Measurements from ENCODE around the gene KRT27. TPM values are rescaled to one million over a fixed set of nuclear protein-coding genes. Genes with fewer than 3 reads are reported as not detected.

KRT27 gene
- total RNA-seq, 1 experiment from 2014 or later = not detected

- no TSS peak for BruUV-seq (replicated peaks)
- no peaks in the 10 kb centered on the region for H3K36me3 ChIP-seq (ENCODE audit: low read depth, low read length)
- no peaks in the 10 kb centered on the region for H4K20me1 ChIP-seq (ENCODE audit: low read length)
- intact Hi-C loops (cut with micrococcal nuclease) = no loop called here
- H3K4me1 ChIP-seq (ENCODE audit: insufficient read depth, low read length) = peaks cover 10% of the 10 kb centered on the region; the same call in 1 of the 2 replicates
- ChIA-PET POLR2A (ENCODE audit: unreplicated experiment) (no interaction called here), CTCF (no interaction called here)
- H3K27me3 ChIP-seq (ENCODE audit: low read length) = no peaks in the 10 kb centered on the region
- DNase-seq (peak; percentile 52), ATAC-seq (peak; percentile 56)
- TF ChIP-seq EZH2phosphoT487 (IDR thresholded peaks at IDR 0.05; ENCODE audit: borderline replicate concordance, low read length) (no peak), CTCF (conservative IDR thresholded peaks at IDR 0.05; ENCODE audit: low read depth, low read length) (no peak), EZH2 (IDR thresholded peaks at IDR 0.05; ENCODE audit: low read length, unreplicated experiment) (no peak)
- 0 out of 2 replicates have a peak overlapping the region, but pooled peaks have one; percentile 50 for H2AFZ ChIP-seq (ENCODE audit: low read length)
- no peaks in the 10 kb centered on the region for H3F3A ChIP-seq (ENCODE audit: low read length, unreplicated experiment)
- H3K27ac ChIP-seq (ENCODE audit: low read length) = 0 out of 2 replicates have a peak overlapping the region, but pooled peaks have one; percentile 3
- no peak overlapping the region for H3K9ac ChIP-seq (ENCODE audit: low read length)
- no peaks in the 10 kb centered on the region for H3K79me2 ChIP-seq (ENCODE audit: low read length)
- H3K4me3 ChIP-seq (ENCODE audit: low read length) = no peak overlapping the region
- no peaks in the 10 kb centered on the region for H3K9me3 ChIP-seq (ENCODE audit: low read length)
- H3K4me2 ChIP-seq (ENCODE audit: low read length) = 0 out of 2 replicates have a peak overlapping the region, but pooled peaks have one; percentile 31
- H3K9me2 ChIP-seq (replicated peaks; ENCODE audit: low read length) = no peaks in the 10 kb centered on the region
Measured at GRCh38 chr17:40827746-40828453, 45.5 kb upstream of the KRT27 start.

- Histone ChIP-seq H3K27ac (ENCODE audit: low read length) (no peak overlapping the region), H3K9me3 (ENCODE audit: low read length) (no peaks in the 10 kb centered on the region), H3K27me3 (ENCODE audit: low read length) (no peaks in the 10 kb centered on the region), H3K4me3 (ENCODE audit: low read length) (no peak overlapping the region), H2AFZ (ENCODE audit: low read length) (no peak overlapping the region), H3K9ac (ENCODE audit: low read length) (no peak overlapping the region), H4K20me1 (ENCODE audit: low read length) (no peaks in the 10 kb centered on the region), H3K4me1 (ENCODE audit: insufficient read depth, low read length) (peaks cover 21% of the 10 kb centered on the region; the same call in 1 of the 2 replicates), H3F3A (ENCODE audit: low read length, unreplicated experiment) (no peaks in the 10 kb centered on the region), H3K79me2 (ENCODE audit: low read length) (0 out of 2 replicates have a peak, but pooled peaks cover under 1% of the 10 kb centered on the region), H3K36me3 (ENCODE audit: low read depth, low read length) (no peaks in the 10 kb centered on the region), H3K4me2 (ENCODE audit: low read length) (no peak overlapping the region), H3K9me2 (replicated peaks; ENCODE audit: low read length) (no peaks in the 10 kb centered on the region)
- no peak for TF ChIP-seq EZH2phosphoT487 (IDR thresholded peaks at IDR 0.05; ENCODE audit: borderline replicate concordance, low read length)
- TF ChIP-seq EZH2 (IDR thresholded peaks at IDR 0.05; ENCODE audit: low read length, unreplicated experiment) = no peak
- no peak for TF ChIP-seq CTCF (conservative IDR thresholded peaks at IDR 0.05; ENCODE audit: low read depth, low read length)
- CTCF ChIA-PET = no interaction called here
- ATAC-seq (no peak), DNase-seq (no peak)
- BruUV-seq (replicated peaks) = no TSS peak
- POLR2A ChIA-PET (ENCODE audit: unreplicated experiment) = no interaction called here
- intact Hi-C loops (cut with micrococcal nuclease) = no loop called here
Measured at GRCh38 chr17:40825599-40825998, 43.2 kb upstream of the KRT27 start.

Data from PC-3 (cell line).